Renal cortical epithelial cell (primary cell): ENCODE results near the gene SCAMP2. TPM values are rescaled to one million over a fixed set of nuclear protein-coding genes. Genes with fewer than 3 reads are reported as not detected.

Experiments
- DNase-seq: peaks from one replicate; pipeline ENCODE4 v3.0.0-alpha.2; 2011; ENCODE audit warnings: low read depth
- total RNA-seq: library from RNA; depleted of rRNA; stranded (reverse); fragments of >200 nt; gene quantifications from 2 replicates; pipeline ENCODE4 v1.2.3, GENCODE V29; 2014

The SCAMP2 gene
- total RNA-seq, 1 donor from 2014 or later, result 64.5 TPM

DNA sequence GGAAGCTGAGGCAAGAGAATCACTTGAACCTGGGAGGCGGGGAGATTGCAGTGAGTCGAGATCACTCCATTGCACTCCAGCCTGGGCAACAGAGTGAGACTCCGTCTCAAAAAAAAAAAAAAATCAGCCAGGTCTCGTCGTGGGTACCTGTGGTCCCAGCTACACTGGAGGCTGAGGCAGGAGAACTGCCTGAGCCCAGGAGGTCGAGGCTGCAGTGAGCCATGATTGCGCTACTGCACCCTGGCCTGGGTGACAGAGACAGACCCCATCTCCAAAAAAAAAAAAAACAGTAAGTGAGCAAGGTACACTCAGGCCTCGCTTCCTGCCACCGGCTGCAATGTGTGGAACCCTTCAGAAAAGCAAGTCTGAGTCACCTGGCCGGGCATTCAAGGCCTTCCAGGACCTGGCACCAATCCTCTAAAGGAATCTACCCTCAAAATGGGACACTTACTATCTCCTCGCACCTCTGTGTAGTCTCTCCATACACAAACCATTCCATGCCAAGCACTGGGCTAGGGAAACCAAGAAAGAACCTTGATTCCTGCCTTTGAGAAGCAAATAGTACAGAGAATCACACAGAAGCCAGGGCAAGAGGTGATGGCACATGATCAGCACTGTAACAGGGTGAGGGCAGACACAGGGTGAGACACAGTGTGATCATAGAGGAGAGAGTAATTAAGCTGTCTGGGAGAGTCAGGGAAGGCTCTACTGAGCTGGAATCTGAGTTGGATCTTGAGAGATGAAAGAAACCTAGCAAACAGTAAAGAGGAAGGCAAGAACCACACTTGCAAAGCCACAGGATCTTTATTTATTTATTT, 9.7 kb downstream of the SCAMP2 start:
- DNase-seq, result peak; percentile 79

DNA sequence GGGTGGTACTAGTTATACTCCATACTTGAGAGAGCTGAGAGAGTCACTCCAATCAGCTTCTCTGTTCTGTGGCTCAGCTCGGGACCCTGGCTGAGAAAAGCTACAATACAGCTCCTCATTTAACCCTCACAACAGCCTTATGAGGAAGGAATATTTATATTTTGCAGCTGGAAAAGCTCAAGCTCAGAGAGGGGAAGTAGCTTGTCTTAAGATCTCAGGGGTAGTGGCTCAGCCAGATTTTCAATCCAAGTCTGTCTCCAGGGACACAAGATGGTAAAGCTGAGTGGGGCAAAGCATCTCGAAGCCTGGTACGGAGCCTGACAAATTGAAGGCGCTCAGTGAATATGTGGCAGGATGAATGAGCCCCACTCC, 14.8 kb downstream of the SCAMP2 start:
- no peak for DNase-seq

- DNase-seq, result no peak
Observed at GRCh38 chr15:74857671-74858368, 15.3 kb downstream of the SCAMP2 start.

DNA sequence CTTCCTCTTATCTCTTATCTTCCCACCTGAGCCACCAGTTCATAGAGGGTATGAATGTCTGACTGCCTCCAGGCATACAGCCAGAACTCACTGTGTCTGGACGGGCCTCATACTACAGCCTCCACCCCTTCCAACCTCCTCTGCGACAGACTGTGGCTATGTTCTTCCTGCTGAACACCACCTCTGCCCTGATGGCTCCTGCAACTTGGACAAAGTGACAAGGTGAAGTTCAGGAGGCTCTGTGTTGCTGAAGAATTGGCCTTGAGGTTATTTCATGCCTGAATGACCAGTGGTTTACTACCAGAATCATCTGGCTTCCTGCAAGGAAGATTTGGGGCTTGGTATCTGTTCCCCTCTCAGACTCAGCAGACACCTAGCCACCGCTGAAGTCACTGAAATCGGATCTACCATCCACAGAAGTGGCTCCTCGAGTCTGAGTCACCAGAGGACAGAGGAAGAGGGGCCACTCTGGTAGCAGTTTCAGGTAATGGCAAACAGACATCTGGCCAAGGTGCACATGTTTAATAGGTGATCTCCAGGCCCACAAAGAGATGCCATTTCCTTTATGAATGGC, 16.0 kb downstream of the SCAMP2 start:
- no peak for DNase-seq

DNA sequence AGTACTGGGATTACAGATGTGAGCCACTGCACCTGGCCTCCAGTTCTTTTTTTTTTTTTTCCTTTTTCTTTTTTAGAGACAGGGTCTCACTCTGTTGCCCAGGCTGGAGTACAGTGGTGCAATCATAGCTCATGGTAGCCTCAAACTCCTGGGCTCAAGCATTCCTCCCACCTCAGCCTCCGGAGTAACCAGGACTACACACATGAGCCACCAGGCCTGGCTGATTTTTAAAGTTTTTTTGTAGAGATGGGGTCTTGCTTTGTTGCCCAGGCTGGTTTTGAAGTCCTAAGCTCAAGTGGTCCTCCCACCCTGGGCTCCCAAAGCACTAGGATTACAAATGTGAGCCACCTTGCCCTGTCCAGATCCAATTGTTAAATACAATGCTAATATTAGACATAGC, 16.6 kb downstream of the SCAMP2 start:
- no peak for DNase-seq

GRCh38 chr15:74855857-74856256, 17.3 kb downstream of the SCAMP2 start:
- DNase-seq, result no peak

DNA sequence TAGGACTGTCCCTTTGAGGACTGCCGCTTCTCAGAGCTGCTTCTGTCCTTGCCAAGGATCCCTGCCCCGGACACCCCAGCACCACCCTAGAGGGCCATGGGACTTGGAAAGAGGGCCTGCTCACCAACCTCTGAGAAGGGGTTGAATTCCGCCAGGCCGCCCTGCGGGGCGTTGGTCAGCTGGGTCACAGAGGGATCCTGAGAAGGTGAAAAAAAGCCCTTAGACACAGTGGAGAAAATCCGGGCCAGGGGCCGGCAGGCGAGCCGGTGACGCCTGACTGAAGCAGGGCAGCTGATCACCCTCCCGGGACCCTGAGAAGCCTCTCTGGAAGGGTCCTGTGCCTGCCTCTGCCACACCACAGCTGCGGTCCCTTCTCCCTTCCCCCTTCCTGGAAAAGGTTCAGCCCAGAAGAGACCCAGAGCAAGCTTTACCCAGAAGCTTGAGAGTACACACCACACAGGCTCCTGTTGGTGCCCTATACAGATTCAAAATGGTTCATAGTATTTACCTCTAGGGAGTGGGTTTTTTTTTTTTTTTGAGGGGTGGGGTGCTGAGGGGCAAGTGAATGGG, 18.6 kb downstream of the SCAMP2 start:
- no peak for DNase-seq

DNA sequence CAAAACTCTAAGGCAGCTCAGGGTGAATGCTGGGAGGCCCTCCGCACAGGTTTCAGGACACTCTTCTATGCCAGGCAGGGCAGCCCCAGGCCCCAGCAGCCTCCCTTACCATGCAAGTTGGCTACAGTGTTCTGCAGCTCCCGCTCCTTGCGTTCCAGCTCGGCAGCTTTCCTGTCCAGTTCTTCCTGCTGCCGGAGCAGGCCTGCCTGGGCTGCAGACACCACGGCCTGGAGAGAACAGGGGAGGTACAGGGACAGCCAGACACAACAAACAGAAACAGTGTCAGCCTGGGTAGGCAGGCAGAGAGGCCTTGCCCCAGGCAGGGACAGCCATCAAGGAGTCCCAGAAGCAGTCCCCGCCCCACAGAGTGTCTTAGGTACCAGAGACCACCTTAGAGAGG, 21.2 kb downstream of the SCAMP2 start:
- DNase-seq, result no peak

DNA sequence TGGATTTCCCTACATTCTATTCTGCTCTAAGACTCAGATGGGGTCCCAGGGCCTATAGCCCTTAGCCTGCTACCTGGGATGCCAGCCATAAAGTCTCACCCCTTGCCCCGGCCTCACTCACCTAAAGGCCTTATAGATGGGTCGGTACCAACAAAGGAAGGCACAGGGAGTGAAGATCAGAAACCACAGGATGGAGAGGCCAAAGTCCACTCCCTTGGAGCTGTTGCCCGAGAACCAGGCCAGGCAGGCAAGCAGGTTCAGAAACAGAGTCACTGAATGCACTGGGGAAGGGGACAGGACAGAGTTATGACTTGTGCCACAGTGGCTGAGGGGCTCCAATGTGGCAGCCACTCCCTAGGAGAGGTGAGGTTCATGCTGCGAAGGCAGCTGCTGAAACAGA, 22.8 kb downstream of the SCAMP2 start:
- DNase-seq, result no peak

DNA sequence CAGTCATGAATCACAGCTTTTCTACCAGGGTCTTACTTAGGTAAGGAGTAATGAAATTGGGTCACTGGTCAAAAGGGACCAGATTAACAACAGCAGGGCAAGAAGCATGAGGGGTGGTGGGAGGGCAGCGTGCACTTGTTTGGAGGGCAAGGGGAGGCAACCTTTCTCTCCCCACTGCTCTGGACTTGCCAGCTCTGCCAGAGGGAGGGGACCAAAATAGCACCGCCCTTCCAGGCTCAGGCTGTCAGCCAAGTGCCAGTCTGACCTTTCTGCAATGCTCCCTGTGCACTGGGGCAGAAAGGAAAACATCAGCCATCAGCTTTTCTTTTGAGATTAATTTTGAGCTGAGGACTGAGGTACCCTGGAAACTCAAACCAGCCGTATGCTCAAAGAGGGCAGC, 25.7 kb downstream of the SCAMP2 start:
- peak; percentile 54 for DNase-seq

- no peak for DNase-seq
Observed at GRCh38 chr15:74845581-74845980, 27.6 kb downstream of the SCAMP2 start.

DNA sequence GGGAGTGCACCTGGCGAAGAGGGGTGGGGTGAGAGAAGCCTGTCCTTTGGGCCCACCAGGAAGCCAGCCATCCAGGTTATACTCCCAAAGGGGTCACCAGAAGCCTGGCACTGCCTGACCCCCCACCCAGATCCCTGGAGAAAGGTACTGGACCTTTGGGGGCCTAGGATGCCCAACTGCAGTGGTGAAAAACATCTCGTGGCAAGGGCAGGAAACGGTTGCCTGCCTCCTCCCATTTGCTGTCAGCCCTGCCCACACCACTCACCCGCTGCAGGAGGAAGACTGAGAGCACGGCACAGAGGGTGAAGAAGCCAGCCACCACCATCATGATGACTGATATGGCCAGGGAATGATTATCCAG, 28.0 kb downstream of the SCAMP2 start:
- DNase-seq, result no peak

DNA sequence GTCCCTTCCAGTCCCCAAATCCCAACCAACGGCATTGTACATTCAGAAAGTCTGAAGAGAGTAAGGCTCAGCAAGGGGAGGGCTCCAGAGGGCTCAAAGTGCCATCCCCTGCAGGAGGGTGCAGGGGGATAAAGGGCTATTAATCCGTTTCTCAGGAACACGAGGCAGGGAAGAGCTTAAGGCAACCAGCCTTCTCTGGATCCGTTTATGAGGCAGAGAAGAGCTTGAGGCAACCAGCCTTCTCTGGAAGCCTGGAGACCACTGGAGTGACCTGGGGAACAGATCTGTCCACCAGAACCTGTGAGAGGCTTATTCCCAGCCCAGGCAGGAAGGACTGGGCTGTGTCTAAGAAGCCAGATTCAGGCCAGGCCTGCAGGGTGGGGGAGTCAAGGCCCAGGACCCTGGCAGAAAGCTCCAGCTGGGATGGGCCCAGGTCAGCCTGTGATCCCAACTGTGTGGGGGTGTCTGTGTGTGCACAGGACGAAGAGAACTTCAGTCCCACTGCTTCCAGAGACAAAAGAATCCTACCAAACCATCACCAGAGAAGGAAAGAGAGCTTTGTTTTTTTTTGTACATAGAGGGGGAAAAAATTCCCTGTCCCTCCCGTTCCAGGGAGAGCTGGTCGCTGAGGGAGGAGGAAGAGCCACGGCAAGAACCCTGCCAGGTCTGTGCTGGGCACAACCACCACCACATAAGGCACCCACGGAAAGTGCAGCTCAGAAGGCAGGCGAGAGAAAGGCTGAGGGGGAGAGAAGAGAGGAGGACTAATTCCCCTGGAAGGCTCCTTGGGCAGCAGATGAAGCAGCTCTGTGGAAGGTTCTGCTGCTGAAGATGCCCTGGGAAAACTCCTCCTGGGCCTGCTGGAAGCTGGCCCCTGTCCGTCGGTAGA, 28.6 kb downstream of the SCAMP2 start:
- no peak for DNase-seq

DNA sequence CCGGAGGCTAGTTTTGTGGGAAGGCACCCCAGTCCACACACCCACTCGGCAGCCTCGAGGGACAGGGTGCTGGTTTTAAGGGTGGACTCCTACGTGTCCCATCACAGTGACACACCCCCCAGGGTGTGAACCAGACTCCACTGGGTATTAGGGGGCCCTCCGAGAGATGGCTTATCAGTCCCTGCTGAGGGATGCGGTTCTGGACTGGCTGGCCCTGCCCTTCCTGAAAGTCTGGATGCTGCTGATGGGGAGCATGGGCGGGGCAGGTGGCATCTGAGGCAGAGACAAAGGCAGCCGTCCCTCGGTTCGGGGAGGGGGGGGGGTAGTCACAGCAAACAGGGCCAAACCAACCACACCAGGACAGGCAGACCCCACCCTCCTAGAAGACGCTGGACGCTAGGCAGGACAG, 29.3 kb downstream of the SCAMP2 start:
- DNase-seq, result no peak

DNA sequence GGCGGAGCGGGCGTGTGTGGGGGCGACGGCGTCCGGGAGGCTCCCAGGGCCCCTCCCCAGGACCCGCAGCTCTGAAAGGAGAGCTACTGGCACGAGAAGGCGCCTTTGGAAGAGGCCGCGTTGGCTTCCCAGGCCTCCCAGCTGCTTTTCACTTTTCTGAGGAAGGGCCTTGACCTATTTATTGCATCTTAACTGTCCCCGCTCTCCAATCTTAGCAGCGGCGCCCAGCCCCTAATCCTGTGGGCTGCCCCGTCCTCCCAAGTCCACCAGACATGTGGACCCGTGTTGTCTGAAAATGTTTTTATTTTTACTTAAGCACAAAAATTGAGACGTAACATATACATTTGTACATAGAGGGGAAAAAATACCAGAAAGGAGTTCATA, 29.7 kb downstream of the SCAMP2 start:
- no peak for DNase-seq

- peak; percentile 72 for DNase-seq
Observed at GRCh38 chr15:74842581-74843444, 30.4 kb downstream of the SCAMP2 start, which contains the start of gene ULK3. ULK3 (minus strand) TSS chr15:74843156; CDS start chr15:74843105, 51 bp downstream.

DNA sequence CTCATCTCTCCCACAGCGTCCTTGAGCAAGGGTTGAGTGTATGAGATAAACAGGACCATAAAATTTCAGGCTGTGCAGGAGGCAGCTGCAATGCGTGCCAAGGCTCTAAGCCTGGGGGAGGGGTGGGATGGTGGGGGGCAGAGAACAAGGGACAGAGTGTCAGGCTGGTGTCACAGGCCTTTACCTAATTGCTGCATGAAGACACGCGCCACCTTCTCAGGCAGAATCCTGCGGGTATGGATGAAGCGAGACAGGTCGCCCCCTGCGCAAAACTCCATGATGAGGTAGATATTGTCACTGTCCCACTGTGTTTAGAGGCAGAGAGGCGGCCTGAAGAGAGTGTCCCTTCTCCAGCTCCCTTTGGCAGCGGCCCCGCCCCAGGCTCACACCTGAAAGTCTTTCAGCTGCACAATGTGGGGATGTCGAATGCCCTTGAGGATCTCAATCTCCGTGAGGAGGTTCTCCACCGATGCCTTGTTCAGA, 31.2 kb downstream of the SCAMP2 start:
- no peak for DNase-seq

- no peak for DNase-seq
Observed at GRCh38 chr15:74840851-74841775, 32.1 kb downstream of the SCAMP2 start.
